CD4-positive, alpha-beta memory T cell (primary cell): Measurements from ENCODE around the gene TRIP10. TPM values are rescaled to one million over a fixed set of nuclear protein-coding genes. Genes with fewer than 3 reads are reported as not detected.

ENCODE experiments used
- CTCF ChIA-PET: fragments of 350-600 bp; sonication (Branson Sonifier 250); formaldehyde crosslinking; loops from one replicate; lab custom pipeline; 2021; ENCODE audit warnings: inconsistent platforms; ENCODE audit not compliant: partially characterized antibody; lab: Charles Lee
- POLR2A ChIA-PET: fragments of 350-600 bp; sonication (Branson Sonifier 250); formaldehyde crosslinking; loops from one replicate; lab custom pipeline; 2021; ENCODE audit not compliant: partially characterized antibody; lab: Charles Lee
- DNase-seq, 5 donors: peaks; one replicate each; pipeline versions ENCODE4 v3.0.0 to v3.0.0-alpha.2; 2020 to 2022; ENCODE audit warnings: mixed read lengths in 1 of 5
- H3K27ac ChIP-seq: one replicate; pipeline ENCODE4 v1.7.0; 2013; ENCODE audit warnings: low read depth, low read length
- H3K27me3 ChIP-seq: 2 replicates; pipeline ENCODE4 v1.7.0; 2013; ENCODE audit warnings: mild to moderate bottlenecking, low read length, moderate library complexity; ENCODE audit not compliant: insufficient read depth
- H3K36me3 ChIP-seq: 2 replicates; pipeline ENCODE4 v1.7.0; 2013; ENCODE audit warnings: mild to moderate bottlenecking, low read length, moderate library complexity; ENCODE audit not compliant: insufficient read depth
- H3K4me1 ChIP-seq: 2 replicates; pipeline ENCODE4 v1.7.0; 2013; ENCODE audit warnings: mild to moderate bottlenecking, low read length, moderate library complexity; ENCODE audit not compliant: insufficient read depth
- H3K4me3 ChIP-seq, 2 donors: one replicate each; pipeline ENCODE4 v1.7.0; 2013; ENCODE audit warnings: low read length in 2 of 2, mild to moderate bottlenecking in 1 of 2
- H3K9me3 ChIP-seq, 2 donors: one replicate each; pipeline ENCODE4 v1.7.0; 2013; ENCODE audit warnings: low read length in 2 of 2, control low read depth in 1 of 2; ENCODE audit not compliant: control insufficient read depth in 1 of 2
- H3K27ac Mint-ChIP-seq, 7 donors: one replicate each; pipeline ENCODE4 v1.8.0; 2020 to 2021; ENCODE audit warnings: mixed read lengths in 7 of 7, mild to moderate bottlenecking in 6 of 7, inconsistent platforms in 3 of 7, moderate library complexity in 3 of 7
- H3K27me3 Mint-ChIP-seq, 2 donors: one replicate each; pipeline ENCODE4 v1.8.0; 2020 to 2021; ENCODE audit warnings: mixed read lengths in 2 of 2
- H3K36me3 Mint-ChIP-seq, 2 donors: one replicate each; pipeline ENCODE4 v1.8.0; 2020 to 2021; ENCODE audit warnings: mixed read lengths in 2 of 2, inconsistent platforms in 1 of 2, mild to moderate bottlenecking in 1 of 2
- H3K4me1 Mint-ChIP-seq, 4 donors: one replicate each; pipeline ENCODE4 v1.8.0; 2020 to 2021; ENCODE audit warnings: mixed read lengths in 4 of 4, mild to moderate bottlenecking in 1 of 4
- H3K4me3 Mint-ChIP-seq, 8 donors: one replicate each; pipeline ENCODE4 v1.8.0; 2020 to 2021; ENCODE audit warnings: mixed read lengths in 8 of 8, mild to moderate bottlenecking in 7 of 8, moderate library complexity in 6 of 8, inconsistent platforms in 3 of 8
- H3K9me3 Mint-ChIP-seq, 8 donors: one replicate each; pipeline ENCODE4 v1.8.0; 2020 to 2021; ENCODE audit warnings: mixed read lengths in 8 of 8, mild to moderate bottlenecking in 5 of 8, inconsistent platforms in 3 of 8, moderate library complexity in 1 of 8
- intact Hi-C: fragments of 100-400 bp; cut with micrococcal nuclease; formaldehyde crosslinking; loops from one replicate; pipeline ENCODE4 v1.15.1; 2023
- polyA plus RNA-seq, 2 donors: library from polyadenylated mRNA; unstranded; fragments of 300-500 nt; fragmentation: Illumina TruSeq; gene quantifications; one replicate each; pipeline ENCODE4 v1.2.3, GENCODE V29; 2021
- total RNA-seq, 2 experiments: library from RNA; stranded (reverse); gene quantifications; one replicate each; pipeline ENCODE4 v1.2.3, GENCODE V29; 2021

Gene TRIP10
- total and polyA plus RNA-seq, 4 experiments from 2014 or later = 1.1 to 6.5 (median 4.1) TPM

GRCh38 chr19:6694147-6694815 lies 45.2 kb upstream of the TRIP10 start:
- no peak for DNase-seq
- H3K4me3 ChIP-seq = no peak overlapping the region
- Mint-ChIP-seq H3K27ac (no peak overlapping the region), H3K36me3 (no peaks in the 10 kb centered on the region), H3K9me3 (no peaks in the 10 kb centered on the region), H3K4me3 (no peak overlapping the region), H3K4me1 (peaks cover 0 to 2% (median 0%) of the 10 kb centered on the region in 4 donors), H3K27me3 (no peaks in the 10 kb centered on the region)
- H3K27me3 ChIP-seq = no peaks in the 10 kb centered on the region
- no peak overlapping the region for H3K27ac ChIP-seq
- CTCF ChIA-PET = interaction anchor here (0.7 kb wide), 1 partner anchor 173 kb away, joined by 3 read pairs; no protein-coding TSS in a partner anchor
- POLR2A ChIA-PET = no interaction called here
- no peaks in the 10 kb centered on the region for H3K9me3 ChIP-seq
- no peaks in the 10 kb centered on the region for H3K4me1 ChIP-seq
- H3K36me3 ChIP-seq = no peaks in the 10 kb centered on the region
- intact Hi-C loops = no loop called here

- Histone ChIP-seq H3K4me3 (no peak overlapping the region), H3K4me1 (no peaks in the 10 kb centered on the region), H3K27ac (no peak overlapping the region), H3K27me3 (no peaks in the 10 kb centered on the region), H3K36me3 (no peaks in the 10 kb centered on the region), H3K9me3 (no peaks in the 10 kb centered on the region)
- peaks cover 0 to 2% (median 0%) of the 10 kb centered on the region in 4 donors for H3K4me1 Mint-ChIP-seq
- DNase-seq = no peak
- intact Hi-C loops = no loop called here
- no peaks in the 10 kb centered on the region for H3K27me3 Mint-ChIP-seq
- ChIA-PET POLR2A (no interaction called here), CTCF (interaction anchor here (1.3 kb wide), 1 partner anchor 11 kb away, joined by 3 read pairs; no protein-coding TSS in a partner anchor)
- H3K4me3 Mint-ChIP-seq = no peak overlapping the region
- H3K36me3 Mint-ChIP-seq = no peaks in the 10 kb centered on the region
- no peaks in the 10 kb centered on the region for H3K9me3 Mint-ChIP-seq
- no peak overlapping the region for H3K27ac Mint-ChIP-seq
These were observed 43.1 kb upstream of the TRIP10 start for GRCh38 chr19:6696239-6696820.

- CTCF ChIA-PET = interaction anchor here (1.0 to 1.3 kb wide), 2 partner anchors 11 to 166 kb away, joined by 3 to 5 read pairs; no protein-coding TSS in a partner anchor
- POLR2A ChIA-PET = no interaction called here
- Mint-ChIP-seq H3K4me1 (peaks cover 0 to 2% (median 0%) of the 10 kb centered on the region in 4 donors), H3K27ac (peak overlapping the region in 1 of 7 donors; percentile 12), H3K27me3 (no peaks in the 10 kb centered on the region), H3K4me3 (no peak overlapping the region), H3K36me3 (no peaks in the 10 kb centered on the region), H3K9me3 (no peaks in the 10 kb centered on the region)
- intact Hi-C loops = no loop called here
- Histone ChIP-seq H3K4me1 (no peaks in the 10 kb centered on the region), H3K27ac (no peak overlapping the region), H3K4me3 (no peak overlapping the region), H3K9me3 (no peaks in the 10 kb centered on the region), H3K27me3 (no peaks in the 10 kb centered on the region), H3K36me3 (no peaks in the 10 kb centered on the region)
- no peak for DNase-seq
These were observed 42.2 kb upstream of the TRIP10 start for GRCh38 chr19:6697291-6697690.

- no peaks in the 10 kb centered on the region for H3K9me3 Mint-ChIP-seq
- Histone ChIP-seq H3K36me3 (no peaks in the 10 kb centered on the region), H3K4me1 (no peaks in the 10 kb centered on the region), H3K4me3 (no peak overlapping the region), H3K27ac (no peak overlapping the region), H3K9me3 (no peaks in the 10 kb centered on the region), H3K27me3 (no peaks in the 10 kb centered on the region)
- DNase-seq = no peak
- H3K4me3 Mint-ChIP-seq = no peak overlapping the region
- H3K27ac Mint-ChIP-seq = no peak overlapping the region
- H3K36me3 Mint-ChIP-seq = no peaks in the 10 kb centered on the region
- H3K27me3 Mint-ChIP-seq = no peaks in the 10 kb centered on the region
- peaks cover 0 to 2% (median 0%) of the 10 kb centered on the region in 4 donors for H3K4me1 Mint-ChIP-seq
- ChIA-PET POLR2A (no interaction called here), CTCF (no interaction called here)
- intact Hi-C loops = no loop called here
These were observed 39.5 kb upstream of the TRIP10 start for GRCh38 chr19:6699935-6700334.

GRCh38 chr19:6700586-6701316 lies 38.7 kb upstream of the TRIP10 start:
- Mint-ChIP-seq H3K36me3 (no peaks in the 10 kb centered on the region), H3K4me1 (peaks cover 0 to 2% (median 0%) of the 10 kb centered on the region in 4 donors), H3K4me3 (no peak overlapping the region), H3K9me3 (no peaks in the 10 kb centered on the region), H3K27me3 (no peaks in the 10 kb centered on the region), H3K27ac (no peak overlapping the region)
- POLR2A ChIA-PET = no interaction called here
- no peaks in the 10 kb centered on the region for H3K4me1 ChIP-seq
- no peak overlapping the region for H3K4me3 ChIP-seq
- H3K9me3 ChIP-seq = no peaks in the 10 kb centered on the region
- no peaks in the 10 kb centered on the region for H3K36me3 ChIP-seq
- intact Hi-C loops = no loop called here
- CTCF ChIA-PET = no interaction called here
- H3K27ac ChIP-seq = no peak overlapping the region
- DNase-seq = no peak
- H3K27me3 ChIP-seq = no peaks in the 10 kb centered on the region

GRCh38 chr19:6705931-6706632 lies 33.4 kb upstream of the TRIP10 start:
- peaks cover 7% of the 10 kb centered on the region for H3K4me1 ChIP-seq
- ChIA-PET CTCF (no interaction called here), POLR2A (no interaction called here)
- H3K36me3 ChIP-seq = no peaks in the 10 kb centered on the region
- Mint-ChIP-seq H3K27ac (peak overlapping the region in 2 of 7 donors; percentile 29 to 73), H3K36me3 (no peaks in the 10 kb centered on the region), H3K4me1 (peaks cover 8 to 10% (median 9%) of the 10 kb centered on the region in 4 donors), H3K9me3 (no peaks in the 10 kb centered on the region), H3K27me3 (peaks cover 5 to 13% of the 10 kb centered on the region in 2 donors), H3K4me3 (no peak overlapping the region)
- H3K27me3 ChIP-seq = peaks cover 4% of the 10 kb centered on the region
- H3K27ac ChIP-seq = no peak overlapping the region
- H3K9me3 ChIP-seq = no peaks in the 10 kb centered on the region
- H3K4me3 ChIP-seq = no peak overlapping the region
- no peak for DNase-seq
- intact Hi-C loops = no loop called here

- Histone ChIP-seq H3K4me3 (no peak overlapping the region), H3K36me3 (no peaks in the 10 kb centered on the region), H3K27me3 (peaks cover 4% of the 10 kb centered on the region), H3K4me1 (peaks cover 7% of the 10 kb centered on the region), H3K9me3 (no peaks in the 10 kb centered on the region), H3K27ac (no peak overlapping the region)
- Mint-ChIP-seq H3K9me3 (no peaks in the 10 kb centered on the region), H3K27ac (peak overlapping the region in 1 of 7 donors; percentile 29), H3K27me3 (peaks cover 5 to 13% of the 10 kb centered on the region in 2 donors), H3K4me1 (peaks cover 8 to 14% (median 9%) of the 10 kb centered on the region in 4 donors), H3K4me3 (no peak overlapping the region), H3K36me3 (no peaks in the 10 kb centered on the region)
- ChIA-PET CTCF (no interaction called here), POLR2A (no interaction called here)
- DNase-seq = no peak
- intact Hi-C loops = no loop called here
These were observed 32.9 kb upstream of the TRIP10 start for GRCh38 chr19:6706633-6706958.
